HUES6 (cell line): ENCODE measurements around the gene PDX1.

Experiments
- H3K27ac ChIP-seq: 2 replicates; pipeline ENCODE4 v1.7.0; 2013; ENCODE audit warnings: low read depth, mild to moderate bottlenecking, low read length, inconsistent platforms
- H3K27me3 ChIP-seq: 2 replicates; pipeline ENCODE4 v1.6.1; 2013; ENCODE audit warnings: low read length; ENCODE audit not compliant: control insufficient read depth, insufficient read depth
- H3K36me3 ChIP-seq: 2 replicates; pipeline ENCODE4 v1.6.1; 2013; ENCODE audit warnings: low read length; ENCODE audit not compliant: control insufficient read depth, insufficient read depth
- H3K4me1 ChIP-seq: 2 replicates; pipeline ENCODE4 v1.6.1; 2013; ENCODE audit warnings: low read length; ENCODE audit not compliant: control insufficient read depth, insufficient read depth
- H3K4me3 ChIP-seq: 2 replicates; pipeline ENCODE4 v1.5.1; 2013; ENCODE audit warnings: low read depth, low read length
- H3K9ac ChIP-seq: one replicate; pipeline ENCODE4 v1.6.1; 2013; ENCODE audit warnings: mild to moderate bottlenecking, low read length
- H3K9me3 ChIP-seq: 2 replicates; pipeline ENCODE4 v1.6.1; 2013; ENCODE audit warnings: low read depth, low read length; ENCODE audit not compliant: control insufficient read depth, insufficient read depth

The PDX1 gene

GRCh38 chr13:27972478-27972820, 52.6 kb downstream of the PDX1 start:
- H3K27me3 ChIP-seq, result peaks cover 100% of the 10 kb centered on the region
- peaks cover 57% of the 10 kb centered on the region for H3K4me1 ChIP-seq
- H3K4me3 ChIP-seq, result no peak overlapping the region
- H3K9ac ChIP-seq, result peak overlapping the region; percentile 40
- H3K27ac ChIP-seq, result no peak overlapping the region
- no peaks in the 10 kb centered on the region for H3K36me3 ChIP-seq
- H3K9me3 ChIP-seq, result no peaks in the 10 kb centered on the region

GRCh38 chr13:27973291-27973690, 53.5 kb downstream of the PDX1 start:
- Histone ChIP-seq H3K27me3 (peaks cover 100% of the 10 kb centered on the region), H3K9ac (no peak overlapping the region), H3K4me3 (no peak overlapping the region)

GRCh38 chr13:27973961-27974662, 54.3 kb downstream of the PDX1 start:
- Histone ChIP-seq H3K27me3 (peaks cover 100% of the 10 kb centered on the region), H3K9ac (peak overlapping the region; percentile 3), H3K4me1 (peaks cover 51% of the 10 kb centered on the region), H3K4me3 (no peak overlapping the region), H3K36me3 (no peaks in the 10 kb centered on the region), H3K9me3 (no peaks in the 10 kb centered on the region), H3K27ac (no peak overlapping the region)

More at GRCh38 chr13:27973291-27973690, 53.5 kb downstream of the PDX1 start:
- Histone ChIP-seq H3K4me1 (peaks cover 49% of the 10 kb centered on the region), H3K36me3 (no peaks in the 10 kb centered on the region), H3K9me3 (no peaks in the 10 kb centered on the region), H3K27ac (no peak overlapping the region)
